Measurements from ENCODE around the gene USH2A. TPM values are rescaled to one million over a fixed set of nuclear protein-coding genes. Genes with fewer than 3 reads are reported as not detected.

The USH2A gene
- total RNA-seq, 1 donor from 2014 or later, result not detected

- Histone ChIP-seq H3K27ac (no peak overlapping the region), H3K27me3 (no peaks in the 10 kb centered on the region), H3K4me3 (no peak overlapping the region), H3K4me1 (no peaks in the 10 kb centered on the region), H3K36me3 (no peaks in the 10 kb centered on the region), H3K9me3 (no peaks in the 10 kb centered on the region)
- intact Hi-C loops (cut with DNase I), result no loop called here
- DNase-seq (no peak), ATAC-seq (no peak)
- TF ChIP-seq CTCF (IDR thresholded peaks at IDR 0.05), result no peak
Observed at GRCh38 chr1:215923129-215923824, 500.0 kb downstream of the USH2A start.

GRCh38 chr1:215911406-215911968 lies 511.8 kb downstream of the USH2A start:
- Histone ChIP-seq H3K4me3 (no peak overlapping the region), H3K27ac (no peak overlapping the region), H3K27me3 (no peaks in the 10 kb centered on the region), H3K9me3 (no peaks in the 10 kb centered on the region), H3K4me1 (no peaks in the 10 kb centered on the region), H3K36me3 (no peaks in the 10 kb centered on the region)
- no peak for ATAC-seq
- no peak for TF ChIP-seq CTCF (IDR thresholded peaks at IDR 0.05)
- no peak for DNase-seq
- intact Hi-C loops (cut with DNase I), result no loop called here

GRCh38 chr1:215905493-215906115 lies 517.6 kb downstream of the USH2A start:
- intact Hi-C loops (cut with DNase I), result no loop called here
- no peak for TF ChIP-seq CTCF (IDR thresholded peaks at IDR 0.05)
- Histone ChIP-seq H3K4me1 (no peaks in the 10 kb centered on the region), H3K27me3 (no peaks in the 10 kb centered on the region), H3K36me3 (no peaks in the 10 kb centered on the region), H3K9me3 (no peaks in the 10 kb centered on the region), H3K4me3 (no peak overlapping the region), H3K27ac (no peak overlapping the region)
- DNase-seq (no peak), ATAC-seq (no peak)

GRCh38 chr1:215900684-215901083 lies 522.6 kb downstream of the USH2A start:
- ATAC-seq (no peak), DNase-seq (no peak)
- Histone ChIP-seq H3K4me1 (no peaks in the 10 kb centered on the region), H3K9me3 (no peaks in the 10 kb centered on the region), H3K27me3 (no peaks in the 10 kb centered on the region), H3K36me3 (no peaks in the 10 kb centered on the region), H3K27ac (no peak overlapping the region), H3K4me3 (no peak overlapping the region)
- intact Hi-C loops (cut with DNase I), result no loop called here
- TF ChIP-seq CTCF (IDR thresholded peaks at IDR 0.05), result no peak

- no peak overlapping the region for H3K4me3 ChIP-seq
- no peaks in the 10 kb centered on the region for H3K36me3 ChIP-seq
- H3K9me3 ChIP-seq, result no peaks in the 10 kb centered on the region
- H3K27ac ChIP-seq, result no peak overlapping the region
- no peak for ATAC-seq
- H3K27me3 ChIP-seq, result no peaks in the 10 kb centered on the region
- no peak for TF ChIP-seq CTCF (IDR thresholded peaks at IDR 0.05)
- intact Hi-C loops (cut with DNase I), result no loop called here
- DNase-seq, result no peak
- H3K4me1 ChIP-seq, result no peaks in the 10 kb centered on the region
Observed at GRCh38 chr1:215899901-215900300, 523.3 kb downstream of the USH2A start.
